H1 (cell line): ENCODE measurements around the gene MAN1C1. TPM values are rescaled to one million over a fixed set of nuclear protein-coding genes. Genes with fewer than 3 reads are reported as not detected.

Experiments
- CTCF ChIA-PET: fragments of 300-600 bp; sonication (Branson Sonifier 250); formaldehyde crosslinking; loops from one replicate; lab custom pipeline; 2021; ENCODE audit not compliant: partially characterized antibody; lab: Charles Lee
- POLR2A ChIA-PET: fragments of 300-600 bp; sonication (Branson Sonifier 250); formaldehyde crosslinking; loops from one replicate; lab custom pipeline; 2021; ENCODE audit warnings: inconsistent platforms; ENCODE audit not compliant: partially characterized antibody; lab: Charles Lee
- DNase-seq, 2 experiments: peaks; one replicate each; pipeline versions ENCODE4 v3.0.0 to v3.0.0-alpha.2; 2010 to 2022; ENCODE audit warnings: low spot score in 2 of 2, low read depth in 1 of 2, mixed read lengths in 1 of 2
- FAIRE-seq: peaks from 2 replicates; lab custom pipeline; 2011; peaks lifted over from hg19 to GRCh38; lab: Jason Lieb, UNC
- H2AFZ ChIP-seq: 2 replicates; pipeline ENCODE4 v1.8.1; 2012; ENCODE audit warnings: low read length, inconsistent platforms
- H2AK5ac ChIP-seq: 2 replicates; pipeline ENCODE4 v1.6.1; 2013; ENCODE audit warnings: low read depth, low read length
- H2BK120ac ChIP-seq: replicated peaks from 2 replicates; pipeline ENCODE3; 2013; ENCODE audit warnings: low read depth, low read length, inconsistent platforms
- H2BK12ac ChIP-seq: 2 replicates; pipeline ENCODE4 v1.6.1; 2013; ENCODE audit warnings: low read depth, low read length
- H2BK15ac ChIP-seq: 2 replicates; pipeline ENCODE4 v1.6.1; 2013; ENCODE audit warnings: low read length
- H2BK20ac ChIP-seq: 2 replicates; pipeline ENCODE4 v1.6.1; 2013; ENCODE audit warnings: low read length
- H2BK5ac ChIP-seq: 2 replicates; pipeline ENCODE4 v1.6.1; 2013; ENCODE audit warnings: low read depth, low read length
- H3K14ac ChIP-seq: 2 replicates; pipeline ENCODE4 v1.6.1; 2013; ENCODE audit warnings: inconsistent platforms; ENCODE audit not compliant: insufficient read length
- H3K18ac ChIP-seq: 2 replicates; pipeline ENCODE4 v1.6.1; 2013; ENCODE audit warnings: low read length; ENCODE audit errors: extremely low read depth
- H3K23ac ChIP-seq: 2 replicates; pipeline ENCODE4 v1.6.1; 2013; ENCODE audit warnings: inconsistent platforms; ENCODE audit not compliant: insufficient read length
- H3K23me2 ChIP-seq: 2 replicates; pipeline ENCODE4 v1.6.1; 2013; ENCODE audit warnings: low read depth, low read length
- H3K27ac ChIP-seq: 2 replicates; pipeline ENCODE4 v1.6.1; 2011; ENCODE audit warnings: low read depth, low read length, inconsistent platforms
- H3K27me3 ChIP-seq, 4 experiments: replicated peaks in 1 of 4; 1 replicate in 1 of 4; 2 replicates in 3 of 4; pipeline versions ENCODE4 v1.6.1 to v1.8.1; 2011 to 2013; ENCODE audit warnings: low read length in 3 of 4, mild to moderate bottlenecking in 3 of 4, inconsistent platforms in 2 of 4, mixed read lengths in 2 of 4, moderate library complexity in 1 of 4; ENCODE audit not compliant: control insufficient read depth in 3 of 4, insufficient read depth in 3 of 4; ENCODE audit errors: extremely low read depth in 1 of 4
- H3K36me3 ChIP-seq, 4 experiments: 2 replicates each; pipeline versions ENCODE4 v1.6.1 to v1.8.1; 2011 to 2013; ENCODE audit warnings: mild to moderate bottlenecking in 4 of 4, low read length in 3 of 4, moderate library complexity in 2 of 4, control low read depth in 1 of 4, inconsistent platforms in 1 of 4; ENCODE audit not compliant: insufficient read depth in 4 of 4, control insufficient read depth in 2 of 4
- H3K4ac ChIP-seq: replicated peaks from 2 replicates; pipeline ENCODE3; 2013; ENCODE audit warnings: low read length, low read depth, mixed read lengths, inconsistent platforms; ENCODE audit not compliant: insufficient read length
- H3K4me1 ChIP-seq, 4 experiments: replicated peaks in 1 of 4; 1 replicate in 1 of 4; 2 replicates in 3 of 4; pipeline versions ENCODE4 v1.6.1 to v1.8.1; 2011 to 2013; ENCODE audit warnings: low read length in 3 of 4, inconsistent platforms in 2 of 4, mixed read lengths in 1 of 4; ENCODE audit not compliant: insufficient read depth in 4 of 4, control insufficient read depth in 3 of 4
- H3K4me2 ChIP-seq, 2 experiments: 2 replicates each; pipeline versions ENCODE4 v1.6.1 to v1.8.1; 2011 to 2013; ENCODE audit warnings: low read depth in 2 of 2, low read length in 2 of 2, control low read depth in 1 of 2, inconsistent platforms in 1 of 2, mild to moderate bottlenecking in 1 of 2; ENCODE audit not compliant: insufficient read depth in 1 of 2
- H3K4me3 ChIP-seq, 4 experiments: fragments of 200-600, 300-600 bp in 1 of 4; sonication (generic), shearing (Covaris generic), sonication (Bioruptor Twin) in 1 of 4; 2 replicates each; pipeline versions ENCODE4 v1.5.1 to v1.8.1; 2011 to 2016; ENCODE audit warnings: low read length in 4 of 4, low read depth in 3 of 4, control low read depth in 2 of 4, inconsistent platforms in 2 of 4, mild to moderate bottlenecking in 2 of 4, mixed read lengths in 1 of 4, moderate library complexity in 1 of 4; ENCODE audit not compliant: insufficient read depth in 2 of 4; ENCODE audit errors: extremely low read depth in 1 of 4
- H3K56ac ChIP-seq: replicated peaks from 2 replicates; pipeline ENCODE3; 2013; ENCODE audit warnings: low read depth, mild to moderate bottlenecking, mixed read lengths, low read length, inconsistent platforms; ENCODE audit not compliant: insufficient read length
- H3K79me1 ChIP-seq: 2 replicates; pipeline ENCODE4 v1.6.1; 2013; ENCODE audit warnings: low read depth, low read length, control low read depth
- H3K79me2 ChIP-seq, 2 experiments: 2 replicates each; pipeline versions ENCODE4 v1.6.1 to v1.8.1; 2012 to 2013; ENCODE audit warnings: low read length in 2 of 2, mild to moderate bottlenecking in 2 of 2, inconsistent platforms in 1 of 2; ENCODE audit not compliant: insufficient read depth in 2 of 2, control insufficient read depth in 1 of 2
- H3K9ac ChIP-seq, 4 experiments: replicated peaks in 1 of 4; 1 replicate in 1 of 4; 2 replicates in 3 of 4; pipeline versions ENCODE4 v1.6.1 to v1.8.1; 2011 to 2013; ENCODE audit warnings: low read depth in 3 of 4, low read length in 3 of 4, control low read depth in 2 of 4, mild to moderate bottlenecking in 2 of 4, moderate library complexity in 2 of 4, inconsistent platforms in 1 of 4; ENCODE audit errors: extremely low read depth in 1 of 4
- H3K9me3 ChIP-seq, 2 experiments: 2 replicates each; pipeline versions ENCODE4 v1.6.1 to v1.8.1; 2012 to 2013; ENCODE audit warnings: mild to moderate bottlenecking in 2 of 2, moderate library complexity in 2 of 2, control low read depth in 1 of 2, inconsistent platforms in 1 of 2, low read depth in 1 of 2, low read length in 1 of 2, mixed read lengths in 1 of 2; ENCODE audit not compliant: insufficient read depth in 2 of 2
- H4K20me1 ChIP-seq, 2 experiments: replicated peaks in 1 of 2; 2 replicates each; pipeline versions ENCODE3 to v1.8.1; 2011 to 2013; ENCODE audit warnings: inconsistent platforms in 2 of 2, low read length in 2 of 2, mild to moderate bottlenecking in 1 of 2; ENCODE audit not compliant: insufficient read depth in 2 of 2, control insufficient read depth in 1 of 2
- H4K5ac ChIP-seq: 2 replicates; pipeline ENCODE4 v1.6.1; 2013; ENCODE audit warnings: low read length, low read depth, mixed read lengths, inconsistent platforms; ENCODE audit not compliant: insufficient read length
- H4K8ac ChIP-seq: 2 replicates; pipeline ENCODE4 v1.8.0; 2013; ENCODE audit warnings: mild to moderate bottlenecking, moderate library complexity, low read length, inconsistent platforms; ENCODE audit not compliant: insufficient read depth; ENCODE audit errors: extremely low read depth
- H4K91ac ChIP-seq: replicated peaks from 2 replicates; pipeline ENCODE3; 2013; ENCODE audit warnings: low read length, mixed read lengths, inconsistent platforms; ENCODE audit not compliant: insufficient read length
- WGBS, 2 experiments: shearing (Covaris generic) in 1 of 2; methylation state at CpG; one replicate each; pipeline versions ENCODE4 v1.1.6 to v1.1.7; 2013 to 2015; ENCODE audit warnings: low lambda C conversion rate in 2 of 2, mixed read lengths in 2 of 2, inconsistent platforms in 1 of 2, low coverage in 1 of 2, missing lambda C conversion rate in 1 of 2; ENCODE audit not compliant: insufficient replicate concordance in 2 of 2, insufficient coverage in 1 of 2, insufficient read length in 1 of 2; ENCODE audit errors: extremely low coverage in 1 of 2, missing lambda C conversion rate in 1 of 2; 5-methylcytosine and 5-hydroxymethylcytosine counted together
- polyA plus RNA-seq, 7 experiments: library from polyadenylated mRNA; depleted of rRNA in 3 of 7; stranded (reverse) in 5 of 7; unstranded in 2 of 7; fragments of >200 nt in 5 of 7; fragments of 200-250 nt in 2 of 7; gene quantifications; 1 replicate in 5 of 7; 2 replicates in 1 of 7; 4 replicates in 1 of 7; pipeline versions ENCODE4 v1.2.1 to v1.2.3, GENCODE V29; 2011 to 2013; ENCODE audit warnings: missing spikeins in 2 of 7, mixed read lengths in 2 of 7
- total RNA-seq: library from RNA; stranded (reverse); fragmentation: NEBNext Ultra II Directional; extraction: Animal tissue kit (Norgen Biotek cat#: 25700); gene quantifications from 2 replicates; pipeline ENCODE4 v1.2.1, GENCODE V29; 2021

The MAN1C1 gene
- total and polyA plus RNA-seq, 2 of the 8 experiments (the other 6 are each of a cell fraction or from before 2014, with no cell fraction given) = 7.8 to 15.2 TPM

GRCh38 chr1:25794325-25794724 lies 177.7 kb downstream of the MAN1C1 start:
- H2BK12ac ChIP-seq = no peak overlapping the region

More at GRCh38 chr1:25794325-25794724, 177.7 kb downstream of the MAN1C1 start:
- Histone ChIP-seq H3K27ac (no peak overlapping the region), H2BK15ac (no peak overlapping the region), H3K18ac (no peak overlapping the region), H3K4me2 (no peak overlapping the region), H3K9me3 (no peaks in the 10 kb centered on the region), H3K9ac (no peak overlapping the region), H3K79me2 (no peaks in the 10 kb centered on the region), H4K8ac (no peak overlapping the region), H3K79me1 (no peaks in the 10 kb centered on the region), H2BK20ac (no peak overlapping the region), H3K14ac (no peak overlapping the region), H4K5ac (no peak overlapping the region), H3K36me3 (no peaks in the 10 kb centered on the region), H4K20me1 (no peaks in the 10 kb centered on the region), H2AFZ (no peak overlapping the region), H2AK5ac (no peak overlapping the region), H3K4ac (no peak overlapping the region), H3K23me2 (no peaks in the 10 kb centered on the region), H3K27me3 (peaks cover 0 to 2% (median under 1%) of the 10 kb centered on the region in 4 experiments; a peak in 3 of 7 replicates), H2BK120ac (no peak overlapping the region), H4K91ac (no peak overlapping the region), H3K56ac (no peak overlapping the region), H3K23ac (no peak overlapping the region), H2BK5ac (no peak overlapping the region), H3K4me3 (no peak overlapping the region), H3K4me1 (peaks cover 3 to 6% (median 5%) of the 10 kb centered on the region in 4 experiments; a peak in 6 of 7 replicates)
- 89% methylated on average over 6 of the region's 8 CpGs; no CpG with 5 or more reads in 1 of the 2 experiments for WGBS, 2 experiments
- POLR2A ChIA-PET = interaction anchor here (0.6 kb wide), 1 partner anchor 34 kb away, joined by 3 read pairs; no protein-coding TSS in a partner anchor
- CTCF ChIA-PET = interaction anchor here (0.7 to 4.5 kb wide), 9 partner anchors 12 to 551 kb away, joined by 3 to 26 read pairs (median 5); no protein-coding TSS in a partner anchor
- DNase-seq (no peak), FAIRE-seq (no peak)
